ENCODE results near the gene STX4. TPM values are rescaled to one million over a fixed set of nuclear protein-coding genes. Genes with fewer than 3 reads are reported as not detected.

The STX4 gene
- total RNA-seq, 3 donors from 2014 or later = 44.3 to 59.0 (median 52.2) TPM

DNA sequence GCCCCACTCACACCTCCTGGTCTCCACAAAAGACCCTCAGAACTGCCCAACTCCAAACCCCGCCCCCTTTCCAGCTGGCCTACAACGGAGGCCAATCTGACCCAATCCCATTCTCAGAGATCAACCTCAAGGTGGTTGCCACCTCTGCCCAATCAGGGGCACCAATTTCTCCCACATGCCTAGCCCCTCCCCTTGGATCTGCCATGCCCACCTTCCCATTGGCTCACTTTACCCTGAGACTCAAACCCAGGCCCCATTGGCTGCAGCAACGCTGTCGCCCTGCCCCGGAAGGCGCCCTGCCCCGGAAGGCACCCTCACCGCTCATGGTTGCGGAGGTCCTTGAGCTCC is 30.1 kb downstream of the STX4 start:
- Histone ChIP-seq H3K36me3 (no peaks in the 10 kb centered on the region), H3K9me3 (no peaks in the 10 kb centered on the region), H3K4me1 (no peaks in the 10 kb centered on the region), H3K4me3 (no peak overlapping the region), H3K27ac (no peak overlapping the region), H3K27me3 (no peaks in the 10 kb centered on the region)
- TF ChIP-seq POLR2AphosphoS5 (IDR thresholded peaks at IDR 0.05) = no peak
- TF ChIP-seq POLR2A (IDR thresholded peaks at IDR 0.05) = no peak
- TF ChIP-seq, protein P1, sequence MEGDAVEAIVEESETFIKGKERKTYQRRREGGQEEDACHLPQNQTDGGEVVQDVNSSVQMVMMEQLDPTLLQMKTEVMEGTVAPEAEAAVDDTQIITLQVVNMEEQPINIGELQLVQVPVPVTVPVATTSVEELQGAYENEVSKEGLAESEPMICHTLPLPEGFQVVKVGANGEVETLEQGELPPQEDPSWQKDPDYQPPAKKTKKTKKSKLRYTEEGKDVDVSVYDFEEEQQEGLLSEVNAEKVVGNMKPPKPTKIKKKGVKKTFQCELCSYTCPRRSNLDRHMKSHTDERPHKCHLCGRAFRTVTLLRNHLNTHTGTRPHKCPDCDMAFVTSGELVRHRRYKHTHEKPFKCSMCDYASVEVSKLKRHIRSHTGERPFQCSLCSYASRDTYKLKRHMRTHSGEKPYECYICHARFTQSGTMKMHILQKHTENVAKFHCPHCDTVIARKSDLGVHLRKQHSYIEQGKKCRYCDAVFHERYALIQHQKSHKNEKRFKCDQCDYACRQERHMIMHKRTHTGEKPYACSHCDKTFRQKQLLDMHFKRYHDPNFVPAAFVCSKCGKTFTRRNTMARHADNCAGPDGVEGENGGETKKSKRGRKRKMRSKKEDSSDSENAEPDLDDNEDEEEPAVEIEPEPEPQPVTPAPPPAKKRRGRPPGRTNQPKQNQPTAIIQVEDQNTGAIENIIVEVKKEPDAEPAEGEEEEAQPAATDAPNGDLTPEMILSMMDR (IDR thresholded peaks at IDR 0.05) = no peak
- no peak for DNase-seq (ENCODE audit: low spot score in 2 of 2)
- intact Hi-C loops (cut with DNase I; ENCODE audit: low total_unique reads) = no loop called here

DNA sequence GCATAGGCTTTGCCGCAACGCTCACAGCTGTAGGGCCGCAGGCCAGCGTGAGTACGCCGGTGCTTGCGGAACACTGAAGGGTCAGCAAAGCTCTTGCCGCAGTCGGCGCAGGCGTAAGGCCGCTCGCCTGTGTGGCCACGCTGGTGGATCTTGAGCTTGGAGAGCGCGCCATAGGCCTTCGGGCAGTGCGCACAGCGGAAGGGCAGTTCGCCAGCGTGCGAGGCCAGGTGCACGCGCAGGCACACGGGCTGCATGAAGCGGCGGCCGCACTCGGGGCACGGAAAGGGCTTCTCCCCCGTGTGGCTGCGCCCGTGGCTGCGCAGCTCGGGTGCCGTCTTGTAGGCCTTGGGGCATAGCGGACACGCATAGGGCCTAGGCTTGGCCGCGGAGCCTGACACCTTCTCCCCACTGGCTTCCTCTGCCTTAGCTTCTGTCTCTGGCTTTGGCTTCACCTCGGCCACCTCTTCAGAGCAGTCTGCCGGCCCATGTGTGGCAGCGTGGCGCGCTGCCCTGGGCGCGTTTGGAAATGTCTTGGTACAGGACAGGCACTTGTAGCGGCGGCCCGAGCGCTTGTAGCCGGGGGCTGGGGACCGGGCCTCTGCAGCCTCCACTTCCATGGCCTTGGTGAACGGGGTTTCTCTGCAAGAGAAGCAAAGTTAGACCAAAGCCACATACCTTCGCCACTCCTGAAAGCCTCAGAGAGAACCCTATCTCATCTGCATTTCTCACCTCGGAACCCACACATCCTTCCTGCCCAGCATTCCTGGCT is 30.7 kb downstream of the STX4 start:
- Histone ChIP-seq H3K36me3 (no peaks in the 10 kb centered on the region), H3K4me3 (no peak overlapping the region), H3K4me1 (no peaks in the 10 kb centered on the region), H3K9me3 (no peaks in the 10 kb centered on the region), H3K27ac (peak overlapping the region in 1 of 2 donors; percentile 71), H3K27me3 (no peaks in the 10 kb centered on the region)
- no peak for TF ChIP-seq POLR2A (IDR thresholded peaks at IDR 0.05)
- no peak for TF ChIP-seq POLR2AphosphoS5 (IDR thresholded peaks at IDR 0.05)
- TF ChIP-seq, protein P1 (IDR thresholded peaks at IDR 0.05) = no peak
- no peak for DNase-seq (ENCODE audit: low spot score in 2 of 2)
- intact Hi-C loops (cut with DNase I; ENCODE audit: low total_unique reads) = no loop called here

DNA sequence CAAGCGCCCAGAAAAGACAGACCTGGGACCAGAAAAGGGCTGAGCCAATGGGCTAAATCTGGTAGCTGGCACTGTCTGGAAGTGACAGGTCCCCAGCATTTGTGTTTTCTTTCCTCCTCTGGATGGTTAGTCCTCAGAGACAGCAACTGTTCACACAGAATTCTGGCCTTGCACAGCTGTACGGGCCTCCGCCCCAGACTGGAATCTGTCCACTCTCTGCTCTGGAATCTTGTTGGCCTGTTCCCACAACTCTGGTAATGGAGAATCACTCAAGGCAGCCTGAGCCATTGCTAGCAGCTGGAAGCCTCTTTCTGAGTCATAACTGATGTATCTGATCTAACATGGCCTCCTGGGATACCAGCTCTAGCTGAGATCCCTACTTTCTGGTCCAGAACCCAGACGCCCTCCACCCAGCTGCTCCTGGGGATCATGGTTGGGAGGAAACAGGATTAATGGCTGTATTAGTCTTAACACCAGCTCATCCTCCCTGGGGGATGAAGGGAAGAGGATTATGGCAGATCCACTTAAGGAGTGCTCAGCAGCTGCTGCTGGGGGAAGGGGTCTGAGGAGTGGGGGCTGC is 31.6 kb downstream of the STX4 start:
- peak overlapping the region in 1 of 3 donors; percentile 14 for H3K4me3 ChIP-seq
- DNase-seq (ENCODE audit: low spot score in 2 of 2) = no peak
- H3K27me3 ChIP-seq = no peaks in the 10 kb centered on the region
- no peaks in the 10 kb centered on the region for H3K36me3 ChIP-seq
- H3K27ac ChIP-seq = peak overlapping the region in 1 of 2 donors; percentile 71
- no peaks in the 10 kb centered on the region for H3K4me1 ChIP-seq
- no peaks in the 10 kb centered on the region for H3K9me3 ChIP-seq
- TF ChIP-seq, protein P1 (IDR thresholded peaks at IDR 0.05) = no peak
- no peak for TF ChIP-seq POLR2AphosphoS5 (IDR thresholded peaks at IDR 0.05)
- no peak for TF ChIP-seq POLR2A (IDR thresholded peaks at IDR 0.05)
- intact Hi-C loops (cut with DNase I; ENCODE audit: low total_unique reads) = no loop called here

DNA sequence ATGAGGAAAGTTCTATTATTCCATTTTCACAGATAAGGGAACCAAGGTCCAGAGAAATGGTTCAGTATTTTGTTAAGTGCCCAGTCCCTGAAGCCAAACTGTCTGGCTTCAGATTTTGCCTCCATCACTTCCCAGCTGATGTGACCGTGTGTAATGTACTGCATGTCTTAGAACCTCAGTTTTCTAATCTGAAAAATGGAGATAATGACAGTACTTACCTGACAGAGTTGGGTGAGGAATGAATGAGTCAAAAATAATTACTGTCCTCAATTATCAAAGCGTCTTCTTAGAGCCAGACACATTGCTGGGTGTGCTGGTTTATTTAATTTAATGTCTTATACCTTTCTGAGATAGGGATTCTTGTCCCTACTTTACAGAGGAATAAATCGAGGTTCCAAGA is 34.0 kb downstream of the STX4 start:
- intact Hi-C loops (cut with DNase I; ENCODE audit: low total_unique reads) = no loop called here
- DNase-seq (ENCODE audit: low spot score in 2 of 2) = no peak
- Histone ChIP-seq H3K27me3 (no peaks in the 10 kb centered on the region), H3K27ac (no peak overlapping the region), H3K4me3 (no peak overlapping the region), H3K36me3 (no peaks in the 10 kb centered on the region), H3K4me1 (no peaks in the 10 kb centered on the region), H3K9me3 (no peaks in the 10 kb centered on the region)
- TF ChIP-seq POLR2A (IDR thresholded peaks at IDR 0.05) = no peak
- TF ChIP-seq, protein P1 (IDR thresholded peaks at IDR 0.05) = no peak
- no peak for TF ChIP-seq POLR2AphosphoS5 (IDR thresholded peaks at IDR 0.05)

DNA sequence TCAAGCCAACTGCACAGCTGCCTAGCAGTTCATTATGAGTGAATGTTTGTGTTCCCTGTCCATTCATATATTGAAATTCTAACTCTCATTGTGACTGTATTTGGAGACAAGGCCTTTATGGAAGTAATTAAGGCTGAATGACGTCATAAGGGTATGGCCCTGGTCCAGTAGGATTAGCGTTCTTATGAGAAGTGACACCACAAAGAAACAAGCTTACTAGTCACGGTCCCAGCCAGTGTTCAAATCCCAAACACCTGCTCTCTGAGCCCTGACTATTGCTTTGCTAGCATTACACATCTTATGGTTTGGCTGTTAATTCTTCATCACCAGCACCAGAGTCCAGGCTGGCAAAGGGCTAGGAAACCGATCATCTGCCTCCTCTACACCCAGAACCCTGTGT is 38.5 kb downstream of the STX4 start:
- TF ChIP-seq, protein P1 (IDR thresholded peaks at IDR 0.05) = no peak
- TF ChIP-seq POLR2A (IDR thresholded peaks at IDR 0.05) (no peak), POLR2AphosphoS5 (IDR thresholded peaks at IDR 0.05) (no peak)
- Histone ChIP-seq H3K27me3 (no peaks in the 10 kb centered on the region), H3K4me1 (no peaks in the 10 kb centered on the region), H3K36me3 (no peaks in the 10 kb centered on the region), H3K4me3 (peak overlapping the region in 2 of 3 donors; percentile 97 to 98), H3K27ac (peak overlapping the region; percentile 94 to 96), H3K9me3 (no peaks in the 10 kb centered on the region)
- intact Hi-C loops (cut with DNase I; ENCODE audit: low total_unique reads) = no loop called here
- DNase-seq (ENCODE audit: low spot score in 2 of 2) = no peak

Measured in breast epithelium (tissue), 4 donors.